Measurements from ENCODE around the gene TSPAN9.

DNA sequence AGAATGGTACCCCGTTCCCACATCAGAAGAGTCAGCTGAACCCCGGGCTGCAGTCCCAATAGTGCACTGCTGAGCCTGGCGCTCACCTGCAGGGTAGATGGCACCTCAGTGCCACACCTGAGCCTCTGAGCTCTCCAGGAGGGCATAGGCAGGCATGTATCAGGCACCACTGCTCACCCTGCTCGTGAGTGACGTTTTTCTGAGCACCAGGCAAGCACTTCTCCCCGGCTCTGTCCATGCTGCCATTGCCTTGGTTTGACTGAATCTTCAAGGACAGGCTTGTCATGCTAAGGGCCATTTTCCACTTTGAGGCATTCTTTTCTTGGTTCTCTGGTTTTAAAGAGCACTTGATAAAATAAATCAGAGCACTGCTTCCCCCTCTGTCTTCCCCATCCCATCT lies 252.2 kb downstream of the TSPAN9 start:
- TF ChIP-seq BHLHE40 (IDR thresholded peaks at IDR 0.05; ENCODE audit: borderline replicate concordance in 1 of 2, low read depth in 2 of 2, low read length in 1 of 2), result no peak
- TF ChIP-seq BRCA1 (IDR thresholded peaks at IDR 0.05; ENCODE audit: low read depth, low read length), result no peak
- TF ChIP-seq, protein P1, sequence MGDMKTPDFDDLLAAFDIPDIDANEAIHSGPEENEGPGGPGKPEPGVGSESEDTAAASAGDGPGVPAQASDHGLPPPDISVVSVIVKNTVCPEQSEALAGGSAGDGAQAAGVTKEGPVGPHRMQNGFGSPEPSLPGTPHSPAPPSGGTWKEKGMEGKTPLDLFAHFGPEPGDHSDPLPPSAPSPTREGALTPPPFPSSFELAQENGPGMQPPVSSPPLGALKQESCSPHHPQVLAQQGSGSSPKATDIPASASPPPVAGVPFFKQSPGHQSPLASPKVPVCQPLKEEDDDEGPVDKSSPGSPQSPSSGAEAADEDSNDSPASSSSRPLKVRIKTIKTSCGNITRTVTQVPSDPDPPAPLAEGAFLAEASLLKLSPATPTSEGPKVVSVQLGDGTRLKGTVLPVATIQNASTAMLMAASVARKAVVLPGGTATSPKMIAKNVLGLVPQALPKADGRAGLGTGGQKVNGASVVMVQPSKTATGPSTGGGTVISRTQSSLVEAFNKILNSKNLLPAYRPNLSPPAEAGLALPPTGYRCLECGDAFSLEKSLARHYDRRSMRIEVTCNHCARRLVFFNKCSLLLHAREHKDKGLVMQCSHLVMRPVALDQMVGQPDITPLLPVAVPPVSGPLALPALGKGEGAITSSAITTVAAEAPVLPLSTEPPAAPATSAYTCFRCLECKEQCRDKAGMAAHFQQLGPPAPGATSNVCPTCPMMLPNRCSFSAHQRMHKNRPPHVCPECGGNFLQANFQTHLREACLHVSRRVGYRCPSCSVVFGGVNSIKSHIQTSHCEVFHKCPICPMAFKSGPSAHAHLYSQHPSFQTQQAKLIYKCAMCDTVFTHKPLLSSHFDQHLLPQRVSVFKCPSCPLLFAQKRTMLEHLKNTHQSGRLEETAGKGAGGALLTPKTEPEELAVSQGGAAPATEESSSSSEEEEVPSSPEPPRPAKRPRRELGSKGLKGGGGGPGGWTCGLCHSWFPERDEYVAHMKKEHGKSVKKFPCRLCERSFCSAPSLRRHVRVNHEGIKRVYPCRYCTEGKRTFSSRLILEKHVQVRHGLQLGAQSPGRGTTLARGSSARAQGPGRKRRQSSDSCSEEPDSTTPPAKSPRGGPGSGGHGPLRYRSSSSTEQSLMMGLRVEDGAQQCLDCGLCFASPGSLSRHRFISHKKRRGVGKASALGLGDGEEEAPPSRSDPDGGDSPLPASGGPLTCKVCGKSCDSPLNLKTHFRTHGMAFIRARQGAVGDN (IDR thresholded peaks at IDR 0.05), result no peak
- TF ChIP-seq, protein P2, sequence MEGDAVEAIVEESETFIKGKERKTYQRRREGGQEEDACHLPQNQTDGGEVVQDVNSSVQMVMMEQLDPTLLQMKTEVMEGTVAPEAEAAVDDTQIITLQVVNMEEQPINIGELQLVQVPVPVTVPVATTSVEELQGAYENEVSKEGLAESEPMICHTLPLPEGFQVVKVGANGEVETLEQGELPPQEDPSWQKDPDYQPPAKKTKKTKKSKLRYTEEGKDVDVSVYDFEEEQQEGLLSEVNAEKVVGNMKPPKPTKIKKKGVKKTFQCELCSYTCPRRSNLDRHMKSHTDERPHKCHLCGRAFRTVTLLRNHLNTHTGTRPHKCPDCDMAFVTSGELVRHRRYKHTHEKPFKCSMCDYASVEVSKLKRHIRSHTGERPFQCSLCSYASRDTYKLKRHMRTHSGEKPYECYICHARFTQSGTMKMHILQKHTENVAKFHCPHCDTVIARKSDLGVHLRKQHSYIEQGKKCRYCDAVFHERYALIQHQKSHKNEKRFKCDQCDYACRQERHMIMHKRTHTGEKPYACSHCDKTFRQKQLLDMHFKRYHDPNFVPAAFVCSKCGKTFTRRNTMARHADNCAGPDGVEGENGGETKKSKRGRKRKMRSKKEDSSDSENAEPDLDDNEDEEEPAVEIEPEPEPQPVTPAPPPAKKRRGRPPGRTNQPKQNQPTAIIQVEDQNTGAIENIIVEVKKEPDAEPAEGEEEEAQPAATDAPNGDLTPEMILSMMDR (IDR thresholded peaks at IDR 0.05 in 2 of 3, conservative IDR thresholded peaks at IDR 0.05 in 1 of 3; ENCODE audit: control insufficient read depth in 2 of 3, extremely low read depth in 1 of 3, insufficient read depth in 1 of 3, low read depth in 3 of 3, low read length in 3 of 3), result no peak
- no peak for TF ChIP-seq HDAC6 (IDR thresholded peaks at IDR 0.05; ENCODE audit: unreplicated experiment)
